ENCODE measurements around the gene ANGPTL2.

The ANGPTL2 gene

DNA sequence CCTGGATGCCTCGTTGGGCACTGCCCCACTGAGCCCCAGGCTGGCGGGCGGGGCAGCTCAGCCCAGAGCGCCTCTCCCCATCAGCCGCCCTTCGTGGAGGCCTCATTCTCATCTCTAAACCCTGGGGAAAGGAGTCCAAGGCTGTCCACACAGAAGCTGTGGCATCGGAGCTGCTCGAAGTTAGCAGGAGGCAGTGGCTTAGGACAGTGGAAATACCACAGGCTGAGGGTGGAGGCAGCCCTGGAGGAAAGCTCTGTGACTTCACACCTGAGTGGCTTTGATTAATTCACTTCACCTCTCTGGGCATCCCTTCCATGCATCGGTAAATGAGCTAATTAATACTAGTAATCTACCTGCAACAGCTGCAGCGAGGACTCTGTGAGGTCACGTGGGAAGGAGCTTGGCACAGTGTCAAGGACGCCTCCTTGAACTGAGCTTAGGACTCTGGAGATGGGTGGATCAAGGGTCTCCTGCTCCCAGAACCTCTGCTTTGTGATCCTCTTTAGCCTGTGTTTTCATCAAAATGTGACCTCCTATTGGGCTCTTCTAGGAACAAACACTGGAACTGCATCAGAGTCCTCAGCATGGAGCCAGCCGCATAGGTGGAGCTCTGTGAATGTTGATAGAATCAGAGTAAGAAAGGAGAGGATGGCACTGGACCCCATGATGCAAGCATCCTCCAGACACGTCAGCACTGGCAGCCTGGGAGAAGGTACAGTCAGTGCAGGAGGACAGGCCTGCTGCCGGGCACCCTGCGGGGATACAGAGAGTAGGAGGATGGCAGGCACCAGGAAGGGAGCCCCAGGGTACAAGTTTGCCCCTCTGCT lies 842 bp upstream of the ANGPTL2 start:
- no peak for DNase-seq (ENCODE audit: extremely low read depth, low read depth)
- TF ChIP-seq, protein P1, sequence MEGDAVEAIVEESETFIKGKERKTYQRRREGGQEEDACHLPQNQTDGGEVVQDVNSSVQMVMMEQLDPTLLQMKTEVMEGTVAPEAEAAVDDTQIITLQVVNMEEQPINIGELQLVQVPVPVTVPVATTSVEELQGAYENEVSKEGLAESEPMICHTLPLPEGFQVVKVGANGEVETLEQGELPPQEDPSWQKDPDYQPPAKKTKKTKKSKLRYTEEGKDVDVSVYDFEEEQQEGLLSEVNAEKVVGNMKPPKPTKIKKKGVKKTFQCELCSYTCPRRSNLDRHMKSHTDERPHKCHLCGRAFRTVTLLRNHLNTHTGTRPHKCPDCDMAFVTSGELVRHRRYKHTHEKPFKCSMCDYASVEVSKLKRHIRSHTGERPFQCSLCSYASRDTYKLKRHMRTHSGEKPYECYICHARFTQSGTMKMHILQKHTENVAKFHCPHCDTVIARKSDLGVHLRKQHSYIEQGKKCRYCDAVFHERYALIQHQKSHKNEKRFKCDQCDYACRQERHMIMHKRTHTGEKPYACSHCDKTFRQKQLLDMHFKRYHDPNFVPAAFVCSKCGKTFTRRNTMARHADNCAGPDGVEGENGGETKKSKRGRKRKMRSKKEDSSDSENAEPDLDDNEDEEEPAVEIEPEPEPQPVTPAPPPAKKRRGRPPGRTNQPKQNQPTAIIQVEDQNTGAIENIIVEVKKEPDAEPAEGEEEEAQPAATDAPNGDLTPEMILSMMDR (IDR thresholded peaks at IDR 0.05; ENCODE audit: low read depth, low read length) = no peak

DNA sequence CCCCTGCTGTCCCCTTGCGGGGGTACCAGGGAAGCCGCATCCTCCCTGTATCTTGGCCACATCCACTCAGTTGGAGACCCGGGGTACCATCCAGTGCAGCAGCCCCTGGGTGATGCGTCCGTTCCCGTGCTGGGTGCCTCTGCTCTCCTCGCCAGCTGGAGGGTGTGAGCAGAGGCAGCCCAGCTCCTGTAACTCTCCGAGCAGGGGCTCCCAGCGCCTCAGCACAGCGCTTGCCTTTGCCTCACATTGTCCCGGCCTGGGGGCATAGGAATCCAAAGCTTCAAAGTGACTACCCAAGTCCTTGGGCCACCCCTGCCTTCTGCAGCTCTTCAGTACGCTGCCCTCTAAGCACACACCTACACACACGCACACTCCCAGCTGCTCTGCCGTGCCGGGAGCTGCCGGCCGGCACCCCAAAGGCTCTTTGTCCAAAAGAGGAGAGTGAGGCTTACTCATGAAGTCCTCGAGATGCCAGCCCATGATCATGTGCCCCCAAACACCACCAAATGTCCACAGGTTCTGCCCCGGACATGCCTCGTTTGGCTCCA lies 733 bp downstream of the ANGPTL2 start:
- TF ChIP-seq, protein P1 (IDR thresholded peaks at IDR 0.05; ENCODE audit: low read depth, low read length) = no peak; the same call in 1 of the 2 replicates
- no peak for DNase-seq (ENCODE audit: extremely low read depth, low read depth)

DNA sequence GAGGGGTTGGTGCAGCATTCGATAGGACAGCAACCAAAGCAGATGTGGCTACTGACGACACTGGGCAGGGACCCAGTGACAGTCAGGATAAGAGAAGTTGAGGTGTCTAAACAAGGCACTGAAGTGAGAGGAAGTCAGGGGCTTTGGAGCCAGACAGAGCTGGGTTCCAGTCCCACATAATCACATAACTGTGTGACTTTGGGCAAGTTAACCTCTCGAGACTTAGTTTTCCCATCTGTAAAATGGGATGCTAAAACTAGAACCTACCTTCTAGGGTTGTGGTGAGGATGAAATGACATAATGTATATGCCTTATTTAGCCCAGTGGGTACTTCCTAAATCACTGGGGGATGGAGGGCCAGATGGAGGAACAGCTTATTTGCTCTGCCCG lies 3.1 kb downstream of the ANGPTL2 start:
- no peak for DNase-seq (ENCODE audit: extremely low read depth, low read depth)
- TF ChIP-seq, protein P1 (IDR thresholded peaks at IDR 0.05; ENCODE audit: low read depth, low read length) = no peak

DNA sequence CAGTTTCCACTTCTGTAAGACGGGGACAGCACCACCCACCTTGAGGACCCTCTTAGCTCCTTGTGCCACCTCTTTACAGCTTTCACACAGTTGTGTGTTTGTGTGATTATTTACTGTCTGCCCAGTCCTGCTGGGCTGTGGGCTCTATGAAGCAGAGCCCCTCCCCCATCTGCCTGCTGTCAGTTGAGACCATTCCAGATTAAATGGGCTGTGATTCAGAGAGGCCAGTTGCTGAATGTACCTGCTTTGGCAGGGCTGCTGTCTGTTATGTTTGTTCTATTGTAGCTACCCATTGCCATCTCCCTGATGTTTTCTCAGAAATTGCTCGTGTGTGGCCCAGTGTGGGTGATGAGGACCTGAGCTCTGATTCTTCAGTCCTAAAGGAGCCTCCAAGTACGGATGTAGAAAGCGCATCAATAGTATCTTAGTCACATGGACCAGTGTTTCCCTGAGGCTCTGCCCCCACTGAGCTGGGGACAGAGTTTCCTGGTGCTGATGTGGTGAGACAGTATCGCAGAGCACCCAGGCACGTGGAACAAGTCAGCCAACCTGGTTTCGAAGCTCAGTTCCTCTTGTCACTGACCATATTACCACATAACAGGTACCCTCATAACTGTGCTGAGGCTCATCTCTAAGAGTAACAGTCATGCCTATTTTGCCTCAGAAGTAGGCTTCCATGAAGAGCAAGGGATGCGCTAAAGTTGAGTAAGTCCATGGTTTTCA lies 3.7 kb downstream of the ANGPTL2 start:
- TF ChIP-seq, protein P1 (IDR thresholded peaks at IDR 0.05; ENCODE audit: low read depth, low read length) = no peak
- DNase-seq (ENCODE audit: extremely low read depth, low read depth) = no peak

DNA sequence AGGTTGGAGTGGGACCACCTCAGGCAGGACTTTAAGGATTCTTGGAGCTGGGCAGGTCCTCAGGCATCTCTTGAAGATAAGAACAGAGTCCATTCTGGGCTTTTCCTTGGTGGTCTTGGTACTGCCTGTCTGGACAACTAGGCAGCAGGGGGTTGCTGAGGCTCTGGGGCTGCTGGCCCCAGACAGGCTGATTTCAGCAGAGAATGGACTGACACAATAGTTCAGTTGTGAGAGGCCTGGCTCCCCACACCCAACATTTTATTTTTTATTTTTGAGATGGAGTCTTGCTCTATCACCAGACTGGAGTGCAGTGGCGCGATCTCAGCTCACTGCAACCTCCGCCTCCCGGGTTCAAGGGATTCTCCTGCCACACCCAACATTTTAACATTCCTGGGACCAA lies 4.6 kb downstream of the ANGPTL2 start:
- TF ChIP-seq, protein P1 (IDR thresholded peaks at IDR 0.05; ENCODE audit: low read depth, low read length) = no peak

DNA sequence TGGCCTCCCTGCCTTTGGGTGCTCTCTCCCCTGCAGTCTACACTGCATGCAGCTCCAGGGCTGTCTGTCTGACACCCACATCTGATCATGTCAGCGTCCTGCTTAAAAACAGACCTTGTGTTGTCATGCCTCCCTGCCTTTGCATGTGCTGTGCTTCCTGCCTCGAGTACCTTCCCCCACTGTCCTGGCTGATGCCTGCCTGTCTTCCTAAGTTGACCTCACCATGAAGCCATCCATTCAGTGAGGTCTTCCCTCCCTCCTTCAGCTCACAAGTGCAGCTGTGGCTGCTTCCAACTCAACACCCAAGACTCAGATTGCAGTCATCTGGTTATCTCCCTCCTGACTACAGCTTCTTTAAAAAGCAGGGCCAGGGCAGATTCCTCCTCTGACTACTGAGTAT lies 5.5 kb downstream of the ANGPTL2 start:
- no peak for DNase-seq (ENCODE audit: extremely low read depth, low read depth)
- TF ChIP-seq, protein P1 (IDR thresholded peaks at IDR 0.05; ENCODE audit: low read depth, low read length) = no peak

More for the DNA sequence above, 4.6 kb downstream of the ANGPTL2 start:
- DNase-seq (ENCODE audit: extremely low read depth, low read depth) = no peak

Data from AG09319 (cell line).